ENCODE measurements around the gene PLXND1. TPM values are rescaled to one million over a fixed set of nuclear protein-coding genes. Genes with fewer than 3 reads are reported as not detected.

PLXND1 gene
- total RNA-seq, result 10 to 100 TPM; 15.5 to 48.5 (median 21.7) TPM
- polyA plus RNA-seq, result 10 to 100 TPM; 52.5 to 66.2 TPM

DNA sequence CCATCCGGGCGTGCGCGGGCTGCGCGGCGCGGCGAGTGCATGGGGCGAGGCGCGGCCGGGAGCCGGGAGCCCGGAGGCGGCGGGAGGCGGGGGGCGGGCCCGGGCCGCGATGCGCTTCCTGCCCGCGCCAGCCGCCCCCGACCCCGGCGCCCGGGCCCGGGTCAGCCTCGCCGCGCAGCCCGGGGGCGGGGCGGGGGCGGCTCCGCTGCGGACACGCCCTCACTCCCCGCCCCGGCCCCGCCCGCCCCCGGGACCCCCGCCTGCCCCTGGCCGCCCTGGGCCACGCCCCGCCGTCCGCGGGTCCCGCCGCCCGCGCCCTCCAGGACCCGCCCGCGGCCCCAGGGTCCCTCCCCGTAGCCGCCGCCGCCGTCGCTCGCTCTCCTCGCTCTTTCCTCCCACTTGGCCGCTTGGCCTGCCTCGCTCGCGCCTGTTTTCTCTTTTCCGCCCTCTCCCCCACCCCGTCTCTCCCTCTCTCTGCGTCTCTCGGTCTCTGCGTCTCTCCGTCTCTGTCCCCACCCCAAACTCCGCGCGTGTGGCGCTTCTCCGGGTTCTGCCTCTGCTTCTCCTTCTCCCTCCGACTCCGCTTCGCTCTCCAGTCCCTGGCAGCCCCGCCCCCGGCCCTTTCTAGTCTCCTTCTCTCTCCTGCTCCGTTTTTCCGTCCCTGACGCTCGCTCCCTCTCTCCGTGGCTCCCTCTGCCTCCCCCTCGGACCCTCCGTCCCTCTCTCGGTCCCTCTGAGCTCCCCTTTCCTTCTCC, at the start of gene PLXND1:
Gene PLXND1, minus strand, starts transcription at position 41 of the 755 bp plus-strand sequence. Its CDS starts 37 bp downstream, at position 4.
- peak in 5 of 6 donors; percentile 37 to 82 (median 68) for DNase-seq
- Histone ChIP-seq H3K4me3 (peak within 1 kb of the TSS; percentile 31 to 65 (median 38)), H3K27ac (peak within 1 kb of the TSS in 3 of 4 donors; percentile 46 to 72 (median 63)), H3K36me3 (no peaks in the 10 kb centered on the region), H3K27me3 (no peaks in the 10 kb centered on the region), H3K4me1 (peaks cover 4 to 15% (median 7%) of the 10 kb centered on the region in 3 donors), H3K9me3 (no peaks in the 10 kb centered on the region)
- peak; percentile 39 to 72 (median 59) for ATAC-seq
- TF ChIP-seq CTCF (IDR thresholded peaks at IDR 0.05), result no peak
- intact Hi-C loops (cut with DNase I), result no loop called here
- 2 to 3% methylated on average over 34 to 96 of the region's 96 CpGs for WGBS, 2 donors
- no peak for FAIRE-seq

DNA sequence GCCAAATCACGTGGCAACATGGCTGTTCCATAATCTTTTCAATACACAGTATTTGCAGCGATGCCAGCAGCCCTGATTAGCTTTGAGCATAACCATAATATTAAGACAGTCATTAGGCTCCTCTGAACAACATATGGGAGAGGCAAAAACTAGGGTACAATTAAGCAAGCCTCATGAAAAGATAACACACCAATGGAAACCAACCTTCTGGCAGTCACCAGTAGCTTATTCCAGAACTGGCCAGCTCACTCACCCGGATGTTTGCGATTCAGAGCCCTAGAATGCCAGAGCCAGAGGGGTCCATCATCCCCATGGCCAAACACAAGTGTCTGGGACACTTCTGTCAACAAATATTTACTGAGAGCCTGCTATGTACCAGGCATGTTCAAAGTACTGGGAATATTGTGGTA, 48.8 kb upstream of the PLXND1 start:
- Histone ChIP-seq H3K27me3 (no peaks in the 10 kb centered on the region), H3K27ac (no peak overlapping the region), H3K36me3 (no peaks in the 10 kb centered on the region), H3K9me3 (no peaks in the 10 kb centered on the region), H3K4me1 (peaks cover 0 to 11% (median 7%) of the 10 kb centered on the region in 3 donors), H3K4me3 (no peak overlapping the region)
- TF ChIP-seq CTCF (IDR thresholded peaks at IDR 0.05), result no peak
- DNase-seq, result no peak
- WGBS, 2 donors, result 71 to 72% methylated on average over 4 of the region's 4 CpGs
- no peak for FAIRE-seq
- no peak for ATAC-seq
- intact Hi-C loops (cut with DNase I), result loop anchor here in 1 of 3 donors (10.0 kb wide), 1 partner anchor 170 kb away; no protein-coding TSS in a partner anchor

DNA sequence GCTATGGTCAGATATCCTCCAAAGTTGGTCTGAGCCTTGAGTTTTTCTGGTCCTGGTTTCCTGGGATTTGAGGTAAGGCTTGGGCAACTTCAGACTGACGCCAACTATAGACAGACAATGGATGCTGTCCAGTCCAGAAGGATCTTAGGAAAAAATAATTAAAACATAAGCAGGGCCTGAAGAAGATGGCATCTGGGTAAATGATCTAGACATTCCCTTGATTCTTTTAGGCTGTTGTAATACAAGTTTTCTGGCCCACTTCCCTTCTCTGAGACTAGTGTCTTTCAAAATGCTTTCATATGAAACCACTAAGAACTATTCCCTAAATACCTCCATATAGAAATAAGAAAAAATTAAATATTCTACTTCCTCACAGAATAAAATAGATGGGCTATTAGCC, 47.7 kb upstream of the PLXND1 start:
- no peak for ATAC-seq
- H3K36me3 ChIP-seq, result no peaks in the 10 kb centered on the region
- no peak overlapping the region for H3K27ac ChIP-seq
- H3K9me3 ChIP-seq, result no peaks in the 10 kb centered on the region
- intact Hi-C loops (cut with DNase I), result loop anchor here in 1 of 3 donors (10.0 kb wide), 1 partner anchor 171 kb away; no protein-coding TSS in a partner anchor
- peaks cover 0 to 11% (median 7%) of the 10 kb centered on the region in 3 donors for H3K4me1 ChIP-seq
- WGBS, 2 donors, result 100% methylated on average over 1 of the region's 1 CpG
- TF ChIP-seq CTCF (IDR thresholded peaks at IDR 0.05), result no peak
- FAIRE-seq, result no peak
- no peak overlapping the region for H3K4me3 ChIP-seq
- no peaks in the 10 kb centered on the region for H3K27me3 ChIP-seq
- no peak for DNase-seq

DNA sequence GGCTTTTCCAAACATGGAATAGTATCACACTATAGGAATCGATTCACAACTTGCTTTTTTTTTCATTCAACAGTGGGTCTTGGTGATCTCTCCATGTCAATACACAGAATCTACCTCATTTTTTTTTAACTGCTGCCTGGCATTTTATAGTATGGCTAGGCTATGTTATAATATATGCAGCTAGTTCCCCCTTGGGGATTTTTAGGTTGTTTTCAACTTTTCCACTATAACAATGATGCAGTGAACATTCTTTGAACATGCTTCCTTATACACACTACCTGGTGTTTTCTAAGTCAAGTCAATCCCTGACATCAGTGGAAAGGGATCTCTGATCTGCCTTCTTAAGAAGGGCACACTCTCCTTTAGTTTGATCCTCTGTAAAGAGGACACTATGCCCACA, 46.5 kb upstream of the PLXND1 start:
- H3K27ac ChIP-seq, result no peak overlapping the region
- TF ChIP-seq CTCF (IDR thresholded peaks at IDR 0.05), result no peak
- no peaks in the 10 kb centered on the region for H3K9me3 ChIP-seq
- intact Hi-C loops (cut with DNase I), result loop anchor here in 1 of 3 donors (10.0 kb wide), 1 partner anchor 172 kb away; no protein-coding TSS in a partner anchor
- no peaks in the 10 kb centered on the region for H3K27me3 ChIP-seq
- DNase-seq (no peak), ATAC-seq (no peak), FAIRE-seq (no peak)
- peaks cover 0 to 11% (median 7%) of the 10 kb centered on the region in 3 donors for H3K4me1 ChIP-seq
- 56 to 79% methylated on average over 1 of the region's 1 CpG for WGBS, 2 donors
- H3K36me3 ChIP-seq, result no peaks in the 10 kb centered on the region
- no peak overlapping the region for H3K4me3 ChIP-seq

Measured in pancreas (tissue), 10 donors.